Amniotic epithelial cell (primary cell): ENCODE measurements around the gene ANKS1B.

Experiments used
- DNase-seq: peaks from one replicate; pipeline ENCODE4 v3.0.0-alpha.2; 2010; ENCODE audit warnings: low read depth

ANKS1B gene

DNA sequence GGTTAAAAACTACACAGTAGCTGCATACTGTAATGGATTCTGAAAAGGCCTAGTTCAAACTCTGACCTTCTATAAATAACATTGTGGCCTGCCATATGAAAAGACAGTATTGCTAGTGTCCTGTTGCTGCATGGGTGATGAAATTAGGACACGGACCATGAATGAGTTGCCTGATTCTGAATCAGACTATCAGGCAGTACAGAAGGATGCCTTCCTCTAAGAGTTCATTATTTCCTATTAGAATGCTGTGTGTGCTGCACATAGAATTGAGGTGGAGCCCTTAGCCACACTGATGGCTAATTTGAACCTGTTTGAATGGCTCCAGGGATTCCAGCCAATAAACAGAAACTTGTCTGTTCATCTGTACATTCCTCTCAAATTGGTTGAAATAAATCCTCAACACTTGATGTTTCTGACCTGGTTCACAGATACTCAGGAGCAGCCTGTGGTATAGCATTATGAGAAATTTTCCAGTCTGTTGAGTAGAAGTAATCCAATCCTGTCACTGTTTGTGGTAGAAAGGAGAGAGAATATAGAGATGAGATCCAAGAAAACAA lies 856.4 kb downstream of the ANKS1B start:
- DNase-seq: no peak

DNA sequence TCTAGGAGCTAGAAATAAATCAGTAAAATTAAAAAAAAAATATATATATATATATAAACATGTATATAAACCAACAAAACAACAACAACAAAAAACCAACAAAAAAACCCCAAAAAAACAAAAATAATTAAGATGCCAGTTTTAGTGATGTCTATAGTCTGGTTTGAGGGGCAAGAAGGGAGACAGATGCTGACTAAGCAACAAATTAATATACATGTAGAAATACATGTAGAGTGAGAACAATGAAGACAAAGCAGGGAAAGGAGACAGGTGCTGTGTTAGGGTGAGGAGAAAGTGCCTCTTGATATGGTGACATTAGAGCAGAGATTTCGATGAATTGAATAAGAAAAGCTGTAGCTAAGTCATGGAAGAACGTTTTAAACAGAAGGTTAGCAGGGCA lies 861.8 kb downstream of the ANKS1B start:
- DNase-seq: no peak

DNA sequence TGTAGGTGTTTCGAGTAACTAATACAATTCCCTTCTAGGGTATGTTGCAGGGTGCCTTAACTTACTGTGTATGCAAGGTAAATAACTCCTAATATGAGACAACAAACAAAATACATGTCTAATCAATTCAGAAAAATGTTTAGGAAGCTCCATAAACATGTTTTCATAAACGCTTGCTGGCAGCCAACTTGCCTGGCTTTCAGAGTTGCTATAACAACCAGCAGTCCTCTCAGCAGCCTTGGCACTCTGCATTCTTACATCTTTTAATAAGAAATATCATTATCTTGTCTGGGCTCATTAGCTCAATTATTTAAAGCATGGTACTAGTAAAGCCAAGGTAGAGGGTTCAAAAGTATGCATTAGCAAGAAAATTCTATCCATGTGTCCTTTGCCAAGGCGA lies 862.2 kb downstream of the ANKS1B start:
- DNase-seq: no peak

DNA sequence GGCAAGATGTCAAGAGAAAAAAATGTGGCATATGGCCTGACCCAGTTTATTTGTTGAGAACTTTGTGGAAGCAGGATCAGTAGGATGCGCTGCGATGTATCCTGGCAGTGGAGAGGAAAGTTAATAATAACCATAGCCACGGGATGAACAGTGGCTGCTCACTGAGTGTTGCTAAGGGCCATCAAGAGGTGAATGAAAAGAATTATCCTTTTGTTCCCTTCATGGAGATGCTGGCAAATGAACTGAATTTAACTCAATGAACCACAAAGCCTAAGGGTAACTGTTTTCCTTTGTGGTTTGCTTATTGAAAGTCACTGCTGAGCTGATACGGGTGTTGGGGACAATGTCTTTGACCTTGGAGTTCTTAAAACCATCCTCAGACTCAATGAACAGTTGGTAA lies 863.2 kb downstream of the ANKS1B start:
- no peak for DNase-seq

DNA sequence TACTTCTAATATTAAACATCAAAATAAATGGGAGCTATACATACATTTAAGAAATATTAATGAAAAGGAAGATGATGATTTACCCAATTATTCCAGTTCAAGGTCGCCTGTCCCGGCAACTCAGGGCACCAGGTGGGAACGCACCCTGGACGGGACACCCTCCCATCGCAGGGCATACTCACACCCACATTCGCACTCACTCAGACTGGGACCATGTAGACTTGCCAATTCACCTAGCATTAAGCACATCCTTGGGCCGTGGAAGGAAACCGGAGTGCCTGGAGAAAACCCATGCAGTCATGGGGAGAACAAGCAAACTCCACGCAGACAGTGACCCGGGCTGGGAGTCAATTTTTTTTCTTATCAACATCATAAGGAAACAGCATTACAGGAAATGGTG lies 864.8 kb downstream of the ANKS1B start:
- no peak for DNase-seq

DNA sequence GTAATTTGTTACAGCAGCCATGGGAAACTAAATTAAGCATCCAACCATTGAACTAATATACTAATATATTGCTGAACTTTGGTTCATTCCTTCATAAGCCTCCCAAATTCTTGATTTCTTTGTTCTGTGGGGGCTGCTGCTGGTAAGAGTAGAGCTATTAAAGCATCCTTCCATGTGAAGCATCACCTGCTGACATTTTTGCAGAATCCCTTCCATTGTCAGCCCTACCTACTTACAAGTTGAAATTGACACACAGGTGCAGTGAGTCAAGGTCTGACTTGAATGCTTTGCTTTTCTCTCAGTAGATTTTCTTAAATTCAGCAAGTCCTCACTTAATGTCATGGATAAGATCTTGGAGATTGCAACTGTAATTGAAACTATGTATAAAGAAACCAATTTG lies 865.3 kb downstream of the ANKS1B start:
- DNase-seq: no peak

DNA sequence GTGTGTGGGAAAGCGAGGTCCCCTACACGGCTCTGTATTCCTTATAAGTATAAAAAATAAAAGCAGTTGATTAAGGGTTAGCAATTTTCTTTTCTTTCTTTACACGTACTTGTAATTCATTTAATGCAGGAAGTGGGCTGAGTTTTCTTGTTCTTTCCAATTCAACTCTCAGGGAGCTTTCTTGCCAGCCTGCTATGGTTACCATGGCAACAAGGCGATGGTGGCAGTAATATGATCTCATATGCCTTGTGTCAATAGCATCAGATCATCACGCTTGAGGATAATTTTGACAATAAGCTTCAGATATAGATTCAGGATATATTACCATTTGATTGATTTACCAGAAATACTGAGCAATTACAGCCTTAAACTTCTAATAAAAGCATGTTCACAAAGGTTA lies 873.1 kb downstream of the ANKS1B start:
- DNase-seq: no peak

DNA sequence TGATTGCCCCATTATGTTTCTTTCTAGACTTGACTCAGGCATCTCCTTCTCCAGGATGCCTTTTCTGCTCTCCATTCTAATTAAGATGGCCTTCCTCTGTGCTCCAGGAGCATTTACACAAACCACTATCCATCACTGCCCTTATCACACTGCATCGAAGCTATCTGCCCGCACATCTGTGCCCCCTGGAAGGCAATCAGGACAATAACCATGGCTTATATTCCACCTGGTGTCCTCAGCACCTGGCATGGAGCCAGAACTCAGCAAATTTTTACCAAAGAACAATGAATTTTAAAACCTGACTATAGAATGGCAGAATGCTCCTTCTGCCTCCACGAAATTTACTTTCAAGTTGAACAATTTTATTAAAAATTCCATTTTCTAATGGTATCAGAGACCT lies 873.9 kb downstream of the ANKS1B start:
- no peak for DNase-seq

DNA sequence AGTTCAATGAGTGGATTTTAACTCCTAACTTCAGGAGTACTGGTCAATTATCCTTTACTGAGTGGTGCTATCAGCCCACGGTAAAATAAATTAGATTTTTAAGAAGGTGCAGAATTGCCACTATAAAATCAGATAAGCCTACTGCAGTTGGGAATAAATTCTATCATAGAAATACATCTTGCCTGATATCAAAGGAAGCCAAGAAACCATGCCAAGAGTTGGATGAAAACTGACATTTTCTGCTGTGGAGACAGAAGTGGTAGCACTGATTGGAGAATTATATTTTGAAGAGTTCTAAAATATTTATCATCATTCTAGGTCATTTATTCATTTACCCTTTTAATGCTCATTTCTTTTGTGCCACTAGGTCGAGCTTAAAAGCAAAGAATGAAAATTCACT lies 874.5 kb downstream of the ANKS1B start:
- no peak for DNase-seq

DNA sequence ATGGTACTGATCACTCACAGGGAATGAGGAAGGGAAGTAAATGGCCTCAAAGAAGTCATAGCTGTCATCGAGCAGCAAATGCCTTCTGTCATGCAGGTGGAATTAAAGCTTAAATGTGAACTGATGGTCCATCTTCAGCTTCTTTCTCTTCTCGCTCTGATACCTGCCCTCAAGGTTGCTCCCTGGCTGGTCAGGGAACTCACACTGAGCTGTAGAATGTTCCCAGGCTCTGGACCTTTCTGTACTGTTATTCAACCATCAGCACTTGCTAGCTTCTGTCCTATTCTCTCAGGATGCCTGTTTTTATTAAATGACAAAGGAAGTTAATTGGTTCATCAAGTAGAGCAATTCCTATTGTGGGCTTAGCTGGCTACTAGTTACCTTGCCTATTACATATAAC lies 875.8 kb downstream of the ANKS1B start:
- DNase-seq: no peak

DNA sequence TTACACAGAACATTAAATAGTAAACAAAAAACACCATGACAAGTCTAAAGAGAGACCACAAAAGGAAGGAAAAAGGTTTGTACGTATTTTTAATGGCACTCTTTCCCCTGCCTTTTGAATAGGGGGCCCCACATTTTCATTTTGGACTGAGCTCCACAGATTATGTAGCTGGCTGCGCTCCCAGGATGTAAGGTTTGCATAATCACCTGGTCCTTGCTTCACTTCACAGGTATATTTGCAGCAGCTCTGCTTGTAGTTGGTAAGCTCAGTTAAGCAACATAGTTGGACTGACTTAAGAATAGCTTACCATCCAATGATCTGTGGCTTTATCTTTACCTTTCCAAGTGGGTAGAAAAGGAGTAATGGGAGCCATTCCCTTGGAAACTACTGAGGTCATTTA lies 885.0 kb downstream of the ANKS1B start:
- no peak for DNase-seq

DNA sequence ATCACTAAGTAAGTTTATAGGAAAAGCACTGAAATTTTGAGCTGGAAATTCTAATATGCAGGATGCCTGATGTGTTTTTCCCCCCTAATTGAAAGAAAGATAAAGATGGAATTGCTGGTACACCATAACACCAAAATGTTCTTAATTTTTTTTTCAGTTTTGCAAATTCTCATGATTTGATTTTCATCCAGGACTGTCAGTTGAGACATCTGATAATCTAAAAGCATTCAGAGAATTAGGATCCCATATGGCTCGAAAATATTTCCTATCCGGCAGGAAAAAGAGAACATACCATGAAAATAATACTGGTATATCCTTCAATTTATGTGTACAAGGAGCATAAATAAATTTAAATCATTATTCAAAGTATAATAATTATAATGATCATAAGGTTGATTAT lies 887.6 kb downstream of the ANKS1B start:
- DNase-seq: no peak

DNA sequence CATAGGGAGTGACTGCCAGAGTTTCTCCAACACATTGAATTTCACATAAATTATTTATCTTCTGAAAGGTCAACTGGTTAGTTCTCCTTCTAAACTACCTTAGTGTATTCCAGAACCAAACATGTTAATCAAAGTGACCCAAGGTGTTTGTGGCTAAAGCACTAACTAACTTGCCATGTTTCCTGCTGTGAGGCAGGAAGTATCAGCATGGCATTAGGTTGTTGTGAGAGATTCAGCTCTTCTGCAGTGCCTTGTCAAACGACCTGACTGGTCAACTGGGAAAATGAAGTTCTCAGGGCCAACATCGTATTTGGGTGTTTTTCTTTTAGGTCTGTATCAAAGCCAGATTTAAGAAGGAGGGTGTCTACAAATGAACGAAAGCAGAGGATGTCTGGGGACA lies 891.6 kb downstream of the ANKS1B start:
- DNase-seq: no peak

DNA sequence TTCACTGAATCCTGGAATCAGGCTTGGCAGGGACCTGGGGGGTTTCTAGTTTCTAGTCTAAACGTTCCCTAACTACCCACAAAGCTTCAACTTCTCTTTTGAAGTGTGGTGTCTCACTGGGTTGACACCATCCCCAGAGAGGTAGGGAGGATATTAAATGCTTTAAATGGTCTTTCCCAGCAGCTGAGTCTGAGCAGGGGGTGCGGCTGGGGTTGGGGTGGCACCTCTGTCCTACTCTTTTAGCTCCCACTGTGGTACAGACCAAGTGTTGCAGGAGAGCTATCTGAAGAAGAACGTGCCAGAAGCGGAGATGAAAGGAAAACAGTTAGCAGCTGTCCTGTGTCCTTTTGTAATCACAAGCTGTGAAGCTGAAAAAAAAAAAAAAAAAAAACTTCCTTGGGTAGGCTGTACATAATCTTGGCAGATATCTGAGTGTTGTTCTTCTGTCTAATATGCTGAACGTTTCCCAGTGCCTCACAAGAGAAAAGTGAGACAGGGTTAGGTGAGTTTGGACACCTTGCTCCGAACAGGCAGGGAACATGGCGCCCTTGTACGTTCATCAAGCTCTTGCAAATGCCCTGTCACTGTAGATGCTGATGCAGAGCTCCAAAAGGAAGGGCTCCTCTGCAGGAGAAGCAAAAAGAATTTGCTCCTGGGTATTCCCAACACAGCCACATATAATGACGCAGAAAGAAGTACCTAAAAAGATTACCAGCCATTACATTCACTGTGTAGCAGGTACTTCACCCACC lies 892.5 kb downstream of the ANKS1B start:
- no peak for DNase-seq

DNA sequence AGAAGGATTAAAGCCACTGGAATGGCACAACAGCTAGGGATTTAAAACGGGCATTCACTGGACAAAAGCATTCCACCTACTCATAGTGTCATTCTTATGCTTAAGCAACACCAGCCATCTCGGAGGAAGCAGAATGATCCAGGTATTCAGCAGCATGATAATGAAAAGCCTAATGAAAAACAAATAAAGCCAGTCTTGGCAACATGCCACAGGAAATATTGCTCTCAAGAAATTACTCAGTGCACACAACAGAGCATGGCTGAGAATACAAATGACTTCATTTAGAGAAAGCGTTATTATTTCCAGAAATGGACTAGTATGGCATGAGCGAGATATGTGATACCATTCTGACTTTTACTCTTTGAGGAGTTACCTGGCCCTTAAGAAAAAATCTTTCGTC lies 897.5 kb downstream of the ANKS1B start:
- no peak for DNase-seq

DNA sequence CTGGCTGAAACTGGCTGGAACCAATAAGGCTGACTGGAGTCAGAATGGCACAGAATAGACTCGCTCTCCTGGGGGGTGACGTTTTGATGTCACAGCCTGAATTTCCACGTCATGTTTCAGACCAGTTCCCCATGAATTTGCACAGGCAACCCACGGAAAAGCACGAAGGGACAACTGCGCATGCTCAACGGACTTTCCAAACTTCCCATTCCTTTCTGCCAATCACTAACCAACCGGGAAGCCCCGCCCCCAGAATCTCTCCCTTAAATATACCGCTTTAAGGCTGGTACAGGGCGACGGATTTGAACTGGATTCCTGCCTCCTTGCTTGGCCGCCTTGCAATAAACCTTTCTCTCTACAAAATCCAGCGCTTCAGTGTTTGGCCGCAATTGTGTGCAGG lies 904.9 kb downstream of the ANKS1B start:
- DNase-seq: no peak

DNA sequence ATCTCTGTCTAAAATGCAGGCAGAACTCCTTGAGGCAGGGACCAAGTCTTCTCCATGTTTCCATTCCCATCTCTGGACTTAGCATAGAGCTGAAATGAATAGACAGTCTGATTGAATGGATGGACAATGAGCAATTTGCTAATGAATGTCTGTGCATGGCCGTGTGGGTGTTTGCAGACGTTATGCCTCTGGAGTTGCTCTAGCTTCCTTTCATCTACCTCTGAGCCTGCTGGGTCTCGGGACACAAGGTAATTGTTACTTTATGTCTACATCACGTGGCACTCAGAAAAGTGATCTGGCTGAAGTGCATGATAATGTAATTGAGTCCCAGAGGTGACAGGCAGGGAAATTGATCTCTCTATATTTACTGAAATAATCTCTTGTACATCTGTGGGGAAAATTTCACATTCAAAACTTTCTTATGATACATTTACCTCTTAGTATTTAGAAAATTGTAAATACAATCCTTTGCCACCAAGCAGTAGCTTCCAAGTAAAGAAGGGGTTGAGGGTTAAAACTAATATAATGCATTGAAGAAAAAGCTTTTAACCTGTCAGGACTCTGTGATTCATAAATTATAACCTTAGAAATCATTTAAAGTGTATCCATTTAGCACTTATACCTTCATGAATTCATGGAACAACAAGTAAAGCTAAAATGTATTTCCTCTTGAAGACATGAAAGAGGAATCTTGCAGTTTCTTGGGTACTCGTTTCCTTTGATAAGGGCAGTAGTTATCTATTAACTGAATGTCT lies 915.6 kb downstream of the ANKS1B start:
- DNase-seq: no peak

DNA sequence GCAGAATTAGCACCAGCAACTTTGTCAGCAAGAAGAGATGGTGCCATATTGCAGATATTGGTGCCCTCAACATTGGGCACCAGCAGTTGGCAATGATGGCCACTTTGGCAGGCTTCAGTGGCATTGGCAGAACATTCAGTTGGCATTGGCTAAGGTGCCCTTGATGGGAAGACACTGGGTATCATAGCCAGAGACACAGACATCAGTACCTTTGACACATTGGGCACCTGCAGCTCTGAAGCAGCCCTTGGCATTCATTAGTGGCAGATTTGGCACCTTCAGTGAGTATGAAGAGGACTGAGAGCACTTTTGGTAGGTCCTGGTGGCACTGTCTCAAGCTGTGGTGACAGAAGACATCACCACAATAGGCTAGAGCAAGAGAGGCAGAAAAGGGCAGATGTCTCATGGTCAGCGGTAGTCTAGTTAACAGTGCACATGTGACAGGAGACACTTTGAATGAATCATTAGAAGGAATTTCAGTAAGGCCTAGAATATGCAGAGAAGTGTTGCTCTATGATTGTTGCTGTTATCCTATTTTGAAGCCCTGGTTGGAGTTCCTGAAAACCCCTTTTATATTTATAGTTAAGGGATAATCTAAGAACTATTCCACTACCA lies 917.5 kb downstream of the ANKS1B start:
- no peak for DNase-seq

DNA sequence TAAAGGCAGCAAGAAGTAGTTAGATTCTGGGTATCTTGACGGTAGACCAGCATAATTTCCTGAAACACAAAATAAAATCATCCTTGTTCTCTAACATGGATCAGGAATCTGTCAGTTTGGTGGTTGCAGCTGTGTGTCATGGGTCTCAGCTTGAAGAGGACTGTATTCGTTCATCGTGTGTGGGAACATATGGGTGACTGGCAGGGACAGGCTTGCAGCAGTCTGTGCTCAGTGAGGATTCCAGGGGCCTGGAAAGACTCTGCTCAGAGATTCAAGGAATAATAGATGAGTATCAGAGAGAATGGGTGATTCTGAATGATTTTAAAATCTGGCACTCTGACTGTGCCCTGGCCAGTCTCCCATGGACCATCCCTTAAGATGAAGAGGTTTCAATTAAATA lies 918.0 kb downstream of the ANKS1B start:
- DNase-seq: no peak

DNA sequence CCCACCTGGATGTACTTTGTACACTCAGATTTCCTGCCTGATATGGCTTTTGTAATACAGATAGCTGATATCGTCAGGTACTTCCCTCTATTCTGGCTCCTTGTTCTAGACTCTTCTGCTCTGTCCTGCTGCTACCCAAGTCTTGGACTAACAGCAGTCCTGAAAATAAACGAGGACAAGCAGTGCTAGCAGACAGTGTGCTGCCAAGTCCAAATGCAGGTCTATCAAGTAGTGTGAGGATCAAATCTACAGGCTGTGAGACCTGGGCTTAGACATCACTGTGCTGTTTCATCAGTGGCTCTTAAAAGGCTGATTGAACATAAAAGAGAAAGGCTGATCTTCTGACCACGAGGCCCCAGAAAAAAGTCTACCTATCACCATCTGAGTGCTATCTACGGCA lies 921.6 kb downstream of the ANKS1B start:
- DNase-seq: no peak

DNA sequence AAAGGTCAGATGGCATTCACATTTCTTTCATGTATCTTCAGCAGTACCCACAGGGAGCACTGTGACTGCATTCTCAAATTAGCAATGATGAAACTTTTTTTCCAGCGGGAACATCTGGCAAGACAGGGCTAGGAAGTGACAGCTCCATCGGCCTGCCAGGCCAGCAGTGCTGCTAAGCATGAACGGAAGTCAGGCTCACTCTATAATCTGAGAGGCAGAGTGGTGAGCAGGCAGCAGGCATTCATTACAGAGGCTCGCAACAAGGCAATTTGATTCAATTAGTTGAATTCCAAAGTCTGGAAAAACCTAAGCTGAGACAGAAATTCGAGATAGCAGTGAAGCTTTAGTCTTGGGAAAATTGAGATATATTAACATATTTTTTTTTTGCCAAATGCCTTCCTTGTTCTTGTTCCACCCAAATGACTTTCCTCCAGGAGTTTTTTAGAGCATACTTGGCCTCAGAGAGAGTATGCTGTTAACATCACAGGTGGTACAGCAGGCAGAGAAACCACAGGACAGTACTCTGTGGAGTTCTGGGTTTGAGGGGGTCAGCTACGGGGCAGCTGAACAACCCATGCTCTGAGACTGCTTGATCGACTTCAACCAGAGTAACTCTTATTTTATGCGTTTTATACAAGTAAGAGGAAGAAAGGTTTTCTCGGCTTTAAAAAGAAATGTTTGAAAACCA lies 924.8 kb downstream of the ANKS1B start:
- no peak for DNase-seq

DNA sequence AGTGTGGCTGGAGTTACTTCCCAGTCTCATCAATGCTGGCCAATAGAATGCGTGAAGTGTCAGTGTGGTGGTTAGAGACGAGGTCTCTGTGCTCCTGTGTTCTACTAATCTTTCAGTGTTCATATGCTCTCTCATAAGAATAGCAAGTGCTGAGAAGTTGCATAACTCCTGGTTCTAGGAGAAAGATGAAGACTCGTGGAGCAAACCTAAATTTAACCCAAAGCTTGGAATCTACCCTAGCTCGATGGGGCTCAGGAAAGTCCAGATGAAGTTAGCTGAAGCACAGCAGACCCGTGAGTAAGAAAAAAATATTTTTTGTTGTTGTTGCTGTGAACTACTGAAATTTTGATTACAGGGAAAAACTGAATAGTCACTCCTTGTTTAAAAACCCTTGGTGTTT lies 927.1 kb downstream of the ANKS1B start:
- no peak for DNase-seq

DNA sequence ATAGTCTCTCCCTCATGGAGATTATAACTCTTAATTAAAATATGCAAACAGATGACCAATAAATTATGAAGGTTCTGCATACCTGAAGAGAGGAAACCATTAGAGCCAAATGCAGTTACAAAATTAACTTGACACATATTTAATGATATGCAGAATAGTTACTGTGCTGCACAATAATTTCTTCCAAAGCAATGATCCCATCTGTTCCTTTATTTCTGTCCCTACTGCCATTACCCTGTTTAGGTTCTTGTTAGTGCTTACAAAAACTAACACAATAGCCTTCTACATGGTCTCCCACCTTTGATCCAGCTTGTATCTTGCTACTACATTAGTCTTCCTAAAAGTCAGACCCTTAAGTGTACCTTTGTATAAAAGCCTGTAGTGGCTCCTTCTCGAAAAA lies 928.5 kb downstream of the ANKS1B start:
- DNase-seq: no peak
